GM21515 (cell line): ENCODE measurements around the gene KRTAP5-2.
"Not testable (repeated sequence)": the region's sequence is repeated elsewhere in the genome, so short reads cannot be mapped to it uniquely, and the experiment has no call there.

ENCODE experiments used
- ATAC-seq: cut with Tn5 transposase; IDR thresholded peaks from one replicate; pipeline ENCODE4 v1.9.1; 2021; ENCODE audit not compliant: unreplicated experiment

The KRTAP5-2 gene, protein sequence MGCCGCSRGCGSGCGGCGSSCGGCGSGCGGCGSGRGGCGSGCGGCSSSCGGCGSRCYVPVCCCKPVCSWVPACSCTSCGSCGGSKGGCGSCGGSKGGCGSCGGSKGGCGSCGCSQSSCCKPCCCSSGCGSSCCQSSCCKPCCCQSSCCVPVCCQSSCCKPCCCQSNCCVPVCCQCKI

GRCh38 chr11:1597994-1598380 lies at the start of gene KRTAP5-2:
KRTAP5-2 (minus strand) TSS chr11:1598294; CDS start chr11:1598250, 44 bp downstream.
- no peak for ATAC-seq

DNA sequence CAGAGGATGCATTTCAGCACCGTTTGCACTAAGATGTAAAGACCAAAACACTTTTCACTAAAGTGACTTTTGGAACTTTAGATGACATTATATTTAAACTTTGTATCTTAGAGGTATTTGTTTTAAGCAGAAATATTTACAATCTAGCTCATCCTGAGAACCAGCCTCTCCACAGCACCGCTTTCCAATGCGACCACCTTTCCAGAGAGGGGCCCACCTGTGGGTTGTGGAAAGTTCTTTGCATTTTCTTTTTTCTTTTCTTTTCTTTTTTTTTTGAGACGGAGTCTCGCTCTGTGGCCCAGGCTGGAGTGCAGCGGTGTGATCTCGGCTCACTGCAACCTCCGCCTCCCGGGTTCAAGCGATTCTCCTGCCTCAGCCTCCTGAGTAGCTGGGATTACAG lies 48.4 kb upstream of the KRTAP5-2 start:
- ATAC-seq, result not testable (repeated sequence)

DNA sequence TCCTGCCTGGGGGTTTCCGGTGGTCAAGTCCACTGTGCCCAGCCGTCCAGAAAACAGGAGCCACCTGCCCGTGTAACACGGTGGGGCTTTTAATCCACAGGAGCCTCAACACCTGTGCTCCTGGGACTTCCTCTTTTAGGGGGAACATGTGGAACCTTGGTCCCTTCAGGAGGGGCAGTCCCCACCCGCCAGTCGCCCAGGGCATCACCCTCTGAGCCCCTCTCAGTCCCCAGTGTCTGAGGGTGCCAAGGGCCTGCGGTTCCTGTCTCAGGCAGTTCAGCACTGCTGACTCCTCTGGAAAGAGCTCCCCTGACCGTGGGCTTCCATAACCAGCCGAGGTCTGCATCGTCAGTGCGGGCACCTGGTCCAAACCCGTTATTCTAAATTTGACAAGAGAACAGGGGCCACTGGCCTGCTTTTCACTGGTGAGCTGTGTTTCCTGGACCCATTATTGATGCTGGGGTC lies 47.3 kb upstream of the KRTAP5-2 start:
- no peak for ATAC-seq

DNA sequence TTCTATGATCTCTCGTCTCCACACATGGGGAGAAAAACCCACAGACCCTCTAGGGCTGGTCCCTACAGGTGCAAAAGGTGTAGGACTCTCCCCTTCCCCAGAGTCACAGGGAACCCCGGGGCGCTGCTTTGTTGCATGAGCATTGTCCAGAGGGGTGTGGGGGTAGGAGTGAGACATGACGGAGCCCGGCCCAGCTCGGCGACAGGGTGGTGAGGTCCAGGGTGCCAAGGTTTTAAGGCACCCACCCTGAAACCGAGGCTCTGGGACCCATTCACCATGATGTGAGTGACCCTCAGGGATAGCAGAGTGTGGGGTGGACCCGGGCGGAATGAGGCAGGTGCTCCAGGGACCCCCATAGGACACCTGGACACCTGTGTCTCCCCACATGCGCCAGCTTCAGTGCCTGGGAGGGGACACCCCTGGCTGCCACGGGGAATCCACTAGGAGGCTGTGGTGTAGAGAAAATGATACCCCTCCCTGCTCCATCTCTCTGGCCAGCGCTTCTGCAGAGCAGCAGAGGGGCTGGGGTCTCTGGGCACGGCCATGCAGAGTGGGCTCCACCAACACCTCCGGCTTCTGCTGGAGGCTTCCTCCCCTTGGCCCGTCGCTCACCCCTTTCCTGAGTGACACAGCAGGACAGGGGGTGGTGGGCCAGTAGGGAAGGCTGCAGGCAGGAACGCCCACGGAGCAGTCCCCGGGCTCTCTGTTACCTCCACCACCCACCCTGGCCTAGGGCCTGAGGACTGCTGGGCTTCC lies 46.7 kb upstream of the KRTAP5-2 start:
- ATAC-seq, result no peak

- no peak for ATAC-seq
These were observed 45.1 kb upstream of the KRTAP5-2 start for GRCh38 chr11:1643146-1643690.

GRCh38 chr11:1642288-1643145 lies 44.4 kb upstream of the KRTAP5-2 start:
- ATAC-seq, result no peak

GRCh38 chr11:1641096-1641495 lies 43.0 kb upstream of the KRTAP5-2 start:
- no peak for ATAC-seq

DNA sequence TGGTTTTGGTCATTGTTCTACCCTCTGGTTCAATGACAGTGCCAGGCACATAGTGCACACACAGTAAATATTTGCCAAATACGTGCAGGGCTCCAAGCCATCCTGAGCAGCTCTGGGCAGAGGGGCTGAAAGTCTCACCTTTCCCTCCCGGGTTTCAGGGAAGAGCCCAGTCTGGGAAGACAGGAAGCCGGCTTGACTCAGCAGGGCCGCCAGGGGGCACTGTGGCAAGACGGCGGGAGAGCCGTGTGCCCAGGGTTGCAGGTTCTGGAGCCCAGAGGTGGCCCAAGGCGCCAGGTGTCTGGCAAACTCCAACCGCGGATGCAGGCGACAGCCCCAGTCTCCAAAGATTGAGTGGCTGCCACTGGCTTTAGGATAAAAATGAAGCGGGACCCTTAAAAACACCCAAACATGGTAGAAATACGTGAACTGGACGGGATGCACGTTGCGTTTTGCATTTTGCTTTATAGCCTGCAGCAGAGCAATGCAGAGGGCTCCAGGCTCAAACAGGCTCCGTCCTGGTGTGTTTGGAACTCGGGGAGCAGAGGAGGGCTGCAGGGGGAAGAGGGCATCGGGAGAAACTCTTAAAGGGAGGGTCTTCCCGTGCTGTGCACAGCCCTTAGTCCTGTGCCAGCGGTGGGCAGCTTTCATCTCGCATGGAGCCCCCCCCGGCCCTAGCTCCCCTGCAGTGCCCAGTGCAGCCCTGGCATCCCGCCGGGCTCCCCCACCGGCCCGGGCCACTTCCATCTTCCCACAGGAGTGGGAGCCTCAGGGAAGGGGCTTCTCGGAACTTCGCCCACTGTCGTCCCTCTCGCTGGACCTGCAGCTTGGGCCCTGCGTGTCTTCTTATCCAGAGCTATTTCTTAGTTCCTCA lies 42.2 kb upstream of the KRTAP5-2 start:
- ATAC-seq, result no peak

DNA sequence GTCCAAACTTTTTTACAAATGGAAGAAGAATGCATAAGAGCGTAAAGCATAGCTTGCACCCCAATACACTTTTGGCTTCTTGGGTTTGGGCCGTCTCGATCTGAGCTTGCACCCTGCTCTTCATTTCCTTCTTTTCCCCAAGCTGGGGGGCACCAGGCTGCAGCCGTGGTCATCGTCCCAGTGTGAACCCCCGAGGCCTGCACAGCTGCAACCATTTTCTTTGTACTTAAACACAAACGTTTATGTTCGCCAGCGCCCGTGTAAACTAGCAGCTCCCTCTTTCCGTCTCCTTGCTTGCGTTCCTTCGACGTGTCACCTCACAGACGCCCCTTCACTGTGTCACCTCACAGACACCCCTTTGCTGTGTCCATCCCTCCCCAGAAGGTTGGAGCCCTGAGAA lies 41.6 kb upstream of the KRTAP5-2 start:
- no peak for ATAC-seq

DNA sequence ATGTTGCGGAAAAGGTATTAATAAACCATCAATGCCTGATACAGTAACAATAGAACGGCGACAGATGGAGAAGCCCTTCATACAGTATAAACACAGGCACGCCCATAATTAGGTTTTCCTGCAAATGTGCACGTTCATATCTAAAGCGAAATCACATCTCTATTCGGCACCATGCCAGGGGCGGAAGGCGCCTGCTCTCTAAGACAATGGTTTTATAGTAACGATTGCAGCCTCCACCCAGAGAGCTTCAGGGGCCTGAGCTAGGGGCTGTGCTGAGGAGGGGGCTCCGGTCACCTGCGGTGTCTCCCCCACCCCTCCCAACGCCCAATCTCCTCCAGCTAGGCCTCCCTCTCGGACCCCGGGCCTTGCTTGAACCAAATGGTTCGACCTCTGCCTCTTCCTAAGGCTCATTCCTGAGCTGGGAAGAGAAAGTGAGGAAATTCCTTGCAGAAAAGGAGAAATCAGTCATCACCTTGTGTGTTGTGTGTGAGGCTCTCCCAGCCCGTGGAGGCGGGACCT lies 41.1 kb upstream of the KRTAP5-2 start:
- no peak for ATAC-seq

- no peak for ATAC-seq
These were observed 40.2 kb upstream of the KRTAP5-2 start for GRCh38 chr11:1638344-1638743.

GRCh38 chr11:1637628-1638027 lies 39.5 kb upstream of the KRTAP5-2 start:
- ATAC-seq, result no peak

- ATAC-seq, result no peak
These were observed 38.3 kb upstream of the KRTAP5-2 start for GRCh38 chr11:1636291-1636950.

DNA sequence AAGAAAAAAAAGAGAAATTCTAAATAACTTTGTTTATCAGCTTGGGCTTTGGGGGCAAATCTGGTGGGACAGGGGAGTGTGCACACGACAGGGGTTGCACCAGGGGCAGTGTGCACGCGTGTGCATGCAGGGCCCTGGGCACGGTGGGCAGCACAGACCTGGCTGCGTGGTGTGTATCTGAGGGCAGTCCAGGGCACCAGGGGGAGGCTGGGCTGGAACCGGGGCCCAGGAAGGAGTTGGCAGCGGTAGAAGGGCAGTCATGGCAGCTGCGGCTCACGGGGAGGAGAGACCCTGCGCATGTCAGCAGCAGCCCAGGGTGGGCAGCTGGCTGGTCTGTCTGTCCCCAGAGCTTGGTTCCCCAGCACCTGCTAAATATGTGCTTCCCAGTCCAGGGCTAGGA lies 35.8 kb upstream of the KRTAP5-2 start:
- ATAC-seq, result no peak

DNA sequence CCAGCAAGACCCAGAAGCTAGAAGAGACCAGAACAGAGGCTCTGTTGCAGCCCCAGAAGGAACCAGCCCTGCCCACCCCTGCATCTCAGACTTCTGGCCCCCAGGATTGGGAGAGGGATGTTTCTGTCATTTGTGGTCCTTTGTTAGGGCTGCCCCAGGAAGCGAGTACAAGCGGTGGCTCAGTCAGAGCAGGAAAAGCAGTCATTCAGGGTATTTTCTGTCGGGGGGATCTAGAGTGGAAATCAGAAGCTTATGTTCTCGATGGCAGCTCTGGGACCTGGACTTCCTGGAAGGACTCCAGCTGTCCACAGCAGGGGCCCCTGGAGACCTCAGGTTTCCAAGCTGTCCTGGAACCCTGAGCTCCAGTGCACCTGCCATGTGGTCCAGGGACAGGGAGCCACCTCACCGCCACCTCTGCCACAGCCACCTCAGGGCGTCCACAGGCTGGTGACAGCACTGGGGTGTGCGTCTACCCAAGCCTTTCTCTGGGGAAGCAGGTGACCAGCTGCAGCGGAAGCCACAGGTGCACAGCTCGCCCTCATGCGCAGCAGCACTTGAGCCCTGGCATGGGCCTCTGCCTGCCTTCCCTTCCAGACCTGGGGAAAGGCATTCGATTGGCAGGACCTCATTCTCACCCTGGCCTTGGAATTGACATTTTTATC lies 34.1 kb upstream of the KRTAP5-2 start:
- no peak for ATAC-seq

DNA sequence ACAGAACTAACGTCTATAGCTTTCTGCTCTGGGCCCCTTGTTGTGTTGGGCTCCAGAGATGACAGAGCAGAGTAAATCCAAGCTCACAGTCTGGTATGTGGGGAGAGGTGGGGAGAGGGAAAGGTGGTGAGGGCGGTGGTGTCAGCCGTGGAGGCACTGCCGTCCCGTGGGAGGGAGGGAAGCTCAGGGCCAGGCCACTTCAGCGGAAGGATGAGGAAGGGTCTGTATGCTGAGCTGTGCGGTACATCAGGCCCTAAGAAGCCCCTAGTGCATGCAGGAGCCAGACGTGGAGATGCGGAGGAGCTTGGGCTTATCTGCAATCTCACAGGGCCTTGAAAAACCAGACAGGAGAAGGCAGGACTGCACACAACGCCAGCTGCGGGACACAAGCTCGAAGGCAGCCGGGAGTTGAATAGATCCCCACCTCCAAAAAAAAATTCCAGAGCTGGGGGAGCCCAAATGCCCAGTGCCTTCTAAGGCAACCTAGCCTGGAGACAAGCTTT lies 33.0 kb upstream of the KRTAP5-2 start:
- ATAC-seq, result no peak

DNA sequence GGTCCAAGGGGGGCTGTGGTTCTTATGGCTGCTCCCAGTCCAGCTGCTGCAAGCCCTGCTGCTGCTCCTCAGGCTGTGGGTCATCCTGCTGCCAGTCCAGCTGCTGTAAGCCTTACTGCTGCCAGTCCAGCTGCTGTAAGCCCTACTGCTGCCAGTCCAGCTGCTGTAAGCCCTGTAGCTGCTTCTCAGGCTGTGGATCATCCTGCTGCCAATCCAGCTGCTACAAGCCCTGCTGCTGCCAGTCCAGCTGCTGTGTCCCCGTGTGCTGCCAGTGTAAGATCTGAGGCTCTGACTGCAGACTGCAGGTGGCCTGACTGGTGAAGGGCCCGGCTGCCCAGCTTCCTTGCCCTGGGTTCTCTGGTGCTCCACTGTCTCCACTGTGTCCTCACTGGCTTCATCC lies 32.2 kb upstream of the KRTAP5-2 start:
- no peak for ATAC-seq

DNA sequence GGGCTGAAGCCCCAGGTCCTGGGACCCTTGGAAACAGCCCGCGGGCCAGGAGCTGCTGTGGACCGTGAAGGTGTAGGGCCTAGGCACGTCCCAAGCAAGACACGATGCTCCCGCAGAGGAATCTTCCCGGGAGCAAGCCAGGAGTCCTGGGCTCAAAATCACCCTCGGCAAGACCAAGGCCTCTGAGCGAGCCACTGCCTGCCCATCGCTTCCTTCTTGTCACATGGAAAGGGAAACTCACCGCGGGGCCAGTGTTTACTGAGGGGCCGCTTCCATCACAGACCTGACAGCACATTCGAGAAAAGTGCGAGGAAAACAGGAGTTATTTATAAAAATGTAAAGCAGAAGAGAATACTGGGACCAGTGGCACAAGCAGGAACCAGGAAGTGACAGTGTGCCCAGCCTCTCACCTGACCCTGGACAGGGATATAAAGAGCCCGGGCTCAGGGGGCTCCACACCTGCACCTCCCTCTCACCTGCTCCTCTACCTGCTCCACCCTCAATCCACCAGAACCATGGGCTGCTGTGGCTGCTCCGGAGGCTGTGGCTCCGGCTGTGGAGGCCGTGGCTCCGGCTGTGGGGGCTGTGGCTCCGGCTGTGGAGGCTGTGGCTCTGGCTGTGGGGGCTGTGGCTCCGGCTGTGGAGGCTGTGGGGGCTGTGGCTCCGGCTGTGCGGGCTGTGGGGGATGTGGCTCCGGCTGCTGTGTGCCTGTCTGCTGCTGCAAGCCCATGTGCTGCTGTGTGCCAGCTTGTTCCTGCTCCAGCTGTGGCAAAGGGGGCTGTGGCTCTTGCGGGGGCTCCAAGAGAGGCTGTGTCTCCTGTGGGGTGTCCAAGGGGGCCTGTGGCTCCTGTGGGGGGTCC lies 31.5 kb upstream of the KRTAP5-2 start, which contains the start of gene KRTAP5-5:
Gene KRTAP5-5 (plus strand): TSS at position 450 of the 860 bp plus-strand sequence. CDS start 66 bp downstream, at position 516.
- ATAC-seq, result no peak
